Stimulated activated CD8-positive, alpha-beta memory T cell treated with anti-CD3 and anti-CD28 coated beads, Interleukin-15, amount 100 ng/mL, for 1 hour (primary cell): Measurements from ENCODE around the gene CSF3.
A peak's percentile ranks its signal among the peaks of the same experiment; 100 is the strongest.

Source experiments
- DNase-seq: peaks from one replicate; pipeline ENCODE4 v3.0.0-alpha.2; 2020; ENCODE audit warnings: low read depth

The CSF3 gene

GRCh38 chr17:40015005-40015997, at the start of gene CSF3:
TSS of gene CSF3 (plus strand) at chr17:40015440. CDS start at chr17:40015475, 35 bp downstream.
- no peak for DNase-seq

- DNase-seq: no peak
These were observed 48.5 kb upstream of the CSF3 start for GRCh38 chr17:39966771-39967170.

GRCh38 chr17:39968761-39969160, 46.5 kb upstream of the CSF3 start:
- DNase-seq: no peak

GRCh38 chr17:39969375-39969774, 45.9 kb upstream of the CSF3 start:
- no peak for DNase-seq

GRCh38 chr17:39970157-39970692, 45.0 kb upstream of the CSF3 start:
- DNase-seq: no peak

GRCh38 chr17:39971076-39971603, 44.1 kb upstream of the CSF3 start:
- no peak for DNase-seq

- no peak for DNase-seq
These were observed 43.0 kb upstream of the CSF3 start for GRCh38 chr17:39972271-39972670.

- DNase-seq: no peak
These were observed 41.7 kb upstream of the CSF3 start for GRCh38 chr17:39973496-39973895.

GRCh38 chr17:39974433-39974832, 40.8 kb upstream of the CSF3 start:
- no peak for DNase-seq

- DNase-seq: no peak
These were observed 39.4 kb upstream of the CSF3 start for GRCh38 chr17:39975801-39976200.

GRCh38 chr17:39979016-39979670, 36.1 kb upstream of the CSF3 start:
- DNase-seq: no peak

GRCh38 chr17:39979893-39980350, 35.3 kb upstream of the CSF3 start:
- DNase-seq: no peak

- peak; percentile 97 for DNase-seq
These were observed 34.7 kb upstream of the CSF3 start, which contains the start of gene PSMD3 for GRCh38 chr17:39980351-39981206. TSS of gene PSMD3 (plus strand) at chr17:39980807. CDS start at chr17:39980971, 164 bp downstream.

GRCh38 chr17:39981207-39981741, 34.0 kb upstream of the CSF3 start:
- no peak for DNase-seq

- no peak for DNase-seq
These were observed 33.4 kb upstream of the CSF3 start for GRCh38 chr17:39981766-39982375.

GRCh38 chr17:39988206-39988810, 26.9 kb upstream of the CSF3 start:
- DNase-seq: no peak

- DNase-seq: no peak
These were observed 20.8 kb upstream of the CSF3 start for GRCh38 chr17:39994448-39994847.

GRCh38 chr17:39995438-39995837, 19.8 kb upstream of the CSF3 start:
- no peak for DNase-seq

GRCh38 chr17:39996162-39996561, 19.1 kb upstream of the CSF3 start:
- DNase-seq: no peak

- no peak for DNase-seq
These were observed 18.4 kb upstream of the CSF3 start for GRCh38 chr17:39996800-39997199.
